Nasal cavity respiratory epithelium epithelial cell of viscerocranial mucosa (primary cell): ENCODE data around the gene LMOD2. TPM values are rescaled to one million over a fixed set of nuclear protein-coding genes. Genes with fewer than 3 reads are reported as not detected.

Experiments
- total RNA-seq: library from RNA; depleted of rRNA; stranded (reverse); fragments of >200 nt; gene quantifications from 2 replicates; pipeline ENCODE4 v1.2.3, GENCODE V29; 2014

The LMOD2 gene
- total RNA-seq, result not detected in 2 replicates

GRCh38 chr7:123655614-123656013 lies at the start of gene LMOD2:
Gene LMOD2 (plus strand): TSS chr7:123655866. CDS start chr7:123655964, 98 bp downstream.

Other genes starting within 250 kb of the LMOD2 start
- gene IQUB, start 121.3 kb upstream of the LMOD2 start, total RNA-seq, result under 0.01 and 0.21 TPM in 2 replicates
- 30.8 and 46.5 TPM in 2 replicates for gene NDUFA5, start 98.0 kb upstream of the LMOD2 start, total RNA-seq
- gene ASB15, start 54.0 kb upstream of the LMOD2 start, total RNA-seq, result not detected in 2 replicates
- gene WASL, start 93.1 kb downstream of the LMOD2 start, total RNA-seq, result 33.2 and 51.1 TPM in 2 replicates
- gene HYAL4, start 189.3 kb downstream of the LMOD2 start, total RNA-seq, result under 0.01 and 0.14 TPM in 2 replicates